VCaP (cell line): ENCODE data around the gene ZNF184.

Source experiments
- H3K27ac ChIP-seq: fragments of 450-650 bp; 2 replicates; pipeline ENCODE4 v1.5.1; 2017
- CTCF ChIP-seq: fragments of 450-650 bp; conservative IDR thresholded peaks from 2 replicates; pipeline ENCODE4 v1.5.1; 2017; ENCODE audit warnings: mild to moderate bottlenecking, moderate library complexity

The ZNF184 gene

DNA sequence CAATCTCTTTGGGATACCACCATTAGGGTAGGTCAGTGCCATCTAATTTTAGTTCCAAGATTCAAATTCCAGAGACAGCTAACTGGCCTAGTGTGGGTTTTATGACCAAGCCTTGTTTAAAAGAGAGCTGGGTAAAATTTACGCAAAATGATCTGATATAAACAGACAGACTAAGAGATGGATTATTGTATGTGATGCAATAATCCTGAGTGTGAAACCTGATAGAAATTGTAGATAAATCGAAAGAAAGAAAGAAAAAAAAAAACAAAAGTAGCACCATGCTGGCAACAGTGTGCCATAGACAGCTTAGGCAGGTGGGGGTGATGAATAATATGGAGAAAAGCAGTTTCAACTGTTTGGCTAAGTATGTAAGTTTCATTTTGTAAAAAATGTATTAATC, 2.9 kb downstream of the ZNF184 start:
- H3K27ac ChIP-seq: no peak overlapping the region
- TF ChIP-seq CTCF: no peak

DNA sequence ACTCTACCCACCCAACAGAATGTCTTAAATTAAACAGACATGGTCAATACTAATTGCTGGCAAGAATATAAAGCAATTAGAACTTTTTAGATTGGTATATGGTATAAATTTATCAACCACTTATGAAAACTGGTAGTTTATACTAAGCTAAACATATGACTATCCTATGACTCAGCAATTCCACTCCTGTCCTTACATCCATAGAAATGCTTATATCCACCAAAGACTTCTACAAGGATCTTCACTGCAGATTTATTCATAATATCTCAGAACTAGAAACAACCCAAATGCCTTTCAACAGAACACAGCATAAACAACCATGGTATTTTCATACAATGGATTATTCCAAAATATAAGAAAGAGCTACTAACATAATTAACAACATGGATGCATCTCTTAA, 4.6 kb downstream of the ZNF184 start:
- no peak overlapping the region for H3K27ac ChIP-seq
- no peak for TF ChIP-seq CTCF

- TF ChIP-seq CTCF: no peak
- no peak overlapping the region for H3K27ac ChIP-seq
Observed at GRCh38 chr6:27452496-27452897, 20.4 kb downstream of the ZNF184 start.

GRCh38 chr6:27451660-27452390, 21.1 kb downstream of the ZNF184 start:
- no peak for TF ChIP-seq CTCF
- H3K27ac ChIP-seq: no peak overlapping the region

- H3K27ac ChIP-seq: no peak overlapping the region
- TF ChIP-seq CTCF: no peak
Observed at GRCh38 chr6:27448456-27448855, 24.4 kb downstream of the ZNF184 start.

DNA sequence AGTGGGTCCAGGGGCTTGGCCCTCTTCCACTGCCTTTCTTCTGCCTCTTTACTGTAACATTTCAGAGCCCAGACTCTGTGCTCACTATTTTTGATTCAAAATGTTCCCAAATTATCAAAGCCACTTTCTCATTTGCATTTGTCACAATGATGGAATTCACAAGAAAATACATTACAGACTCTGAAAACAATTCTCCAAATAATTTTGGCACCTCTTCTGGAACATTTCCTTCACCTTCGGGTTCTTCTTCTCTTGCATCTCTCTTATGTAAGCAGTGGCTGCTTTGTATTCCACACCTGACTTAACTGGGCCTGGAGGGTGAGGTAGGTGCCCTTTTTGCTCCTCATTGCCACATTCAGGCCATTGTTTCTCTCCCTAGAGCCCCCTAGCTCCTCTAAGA, 30.0 kb downstream of the ZNF184 start:
- TF ChIP-seq CTCF: no peak
- H3K27ac ChIP-seq: no peak overlapping the region

DNA sequence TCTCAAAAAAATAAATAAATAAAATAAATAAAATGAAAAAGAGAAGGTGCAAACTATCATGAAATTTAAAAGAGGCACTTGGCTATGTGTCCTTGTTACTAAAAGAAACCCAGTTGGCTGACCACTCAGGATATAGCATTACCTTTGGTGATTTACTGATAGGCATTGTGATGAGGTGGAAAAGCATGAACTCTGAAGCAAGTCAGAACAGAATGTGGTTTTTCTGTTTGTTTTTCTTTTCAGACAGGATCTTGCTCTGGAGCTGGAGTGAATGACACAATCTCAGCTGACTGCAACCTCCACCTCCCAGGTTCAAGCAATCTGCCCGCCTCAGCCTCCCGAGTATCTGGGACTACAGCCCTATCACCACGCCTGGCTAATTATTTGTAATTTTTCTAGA, 31.9 kb downstream of the ZNF184 start:
- no peak for TF ChIP-seq CTCF

More for the DNA sequence above, 31.9 kb downstream of the ZNF184 start:
- H3K27ac ChIP-seq: no peak overlapping the region
